Measurements from ENCODE around the gene SAXO2. TPM values are rescaled to one million over a fixed set of nuclear protein-coding genes. Genes with fewer than 3 reads are reported as not detected.
"Not testable (repeated sequence)": the region's sequence is repeated elsewhere in the genome, so short reads cannot be mapped to it uniquely, and the experiment has no call there.

SAXO2 gene
- total RNA-seq, 2 experiments from 2014 or later, result 11.1 to 14.9 TPM

DNA sequence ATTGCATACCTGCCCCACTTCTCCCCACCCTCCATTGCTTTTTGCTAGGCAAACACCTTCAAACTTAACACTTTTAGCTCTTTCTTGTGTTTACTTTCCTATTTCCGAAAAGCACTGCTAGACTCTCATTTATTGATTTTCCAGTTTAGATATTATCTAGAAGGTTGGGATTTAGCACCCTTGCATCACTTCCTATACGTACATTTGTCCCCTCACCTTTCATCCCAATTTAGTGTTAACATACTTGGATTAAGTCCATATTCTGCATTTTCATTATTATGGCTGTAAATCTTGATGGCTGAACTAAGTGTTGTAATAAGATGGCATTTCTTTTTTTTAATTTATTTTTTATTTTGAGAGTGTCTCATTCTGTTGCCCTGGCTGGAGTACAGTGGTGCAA lies 47.2 kb downstream of the SAXO2 start:
- Mint-ChIP-seq H3K27me3 (no peaks in the 10 kb centered on the region), H3K27ac (no peak overlapping the region), H3K36me3 (ENCODE audit: low read depth) (peaks cover 21% of the 10 kb centered on the region), H3K9me3 (no peaks in the 10 kb centered on the region), H3K4me1 (ENCODE audit: low read depth) (peaks cover 7% of the 10 kb centered on the region), H3K4me3 (no peak overlapping the region)
- Histone ChIP-seq H3K4me3 (ENCODE audit: low read length) (no peak overlapping the region), H3K4me1 (ENCODE audit: insufficient read depth, low read length) (peaks cover 7% of the 10 kb centered on the region), H3K27me3 (ENCODE audit: control insufficient read depth in 1 of 2, insufficient read depth in 2 of 2, low read length in 2 of 2) (no peaks in the 10 kb centered on the region), H3K9me3 (ENCODE audit: control insufficient read depth in 1 of 2, insufficient read depth in 1 of 2, low read length in 2 of 2) (no peaks in the 10 kb centered on the region), H3K36me3 (ENCODE audit: insufficient read depth, low read length) (no peaks in the 10 kb centered on the region), H3K27ac (ENCODE audit: low read depth in 1 of 2, low read length in 2 of 2) (no peak overlapping the region)
- intact Hi-C loops (cut with DNase I, micrococcal nuclease), result no loop called here
- DNase-seq (no peak), ATAC-seq (ENCODE audit: poor library complexity) (no peak)
- ChIA-PET POLR2A (no interaction called here), CTCF (no interaction called here)
- TF ChIP-seq, protein P1, sequence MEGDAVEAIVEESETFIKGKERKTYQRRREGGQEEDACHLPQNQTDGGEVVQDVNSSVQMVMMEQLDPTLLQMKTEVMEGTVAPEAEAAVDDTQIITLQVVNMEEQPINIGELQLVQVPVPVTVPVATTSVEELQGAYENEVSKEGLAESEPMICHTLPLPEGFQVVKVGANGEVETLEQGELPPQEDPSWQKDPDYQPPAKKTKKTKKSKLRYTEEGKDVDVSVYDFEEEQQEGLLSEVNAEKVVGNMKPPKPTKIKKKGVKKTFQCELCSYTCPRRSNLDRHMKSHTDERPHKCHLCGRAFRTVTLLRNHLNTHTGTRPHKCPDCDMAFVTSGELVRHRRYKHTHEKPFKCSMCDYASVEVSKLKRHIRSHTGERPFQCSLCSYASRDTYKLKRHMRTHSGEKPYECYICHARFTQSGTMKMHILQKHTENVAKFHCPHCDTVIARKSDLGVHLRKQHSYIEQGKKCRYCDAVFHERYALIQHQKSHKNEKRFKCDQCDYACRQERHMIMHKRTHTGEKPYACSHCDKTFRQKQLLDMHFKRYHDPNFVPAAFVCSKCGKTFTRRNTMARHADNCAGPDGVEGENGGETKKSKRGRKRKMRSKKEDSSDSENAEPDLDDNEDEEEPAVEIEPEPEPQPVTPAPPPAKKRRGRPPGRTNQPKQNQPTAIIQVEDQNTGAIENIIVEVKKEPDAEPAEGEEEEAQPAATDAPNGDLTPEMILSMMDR (IDR thresholded peaks at IDR 0.05), result no peak

DNA sequence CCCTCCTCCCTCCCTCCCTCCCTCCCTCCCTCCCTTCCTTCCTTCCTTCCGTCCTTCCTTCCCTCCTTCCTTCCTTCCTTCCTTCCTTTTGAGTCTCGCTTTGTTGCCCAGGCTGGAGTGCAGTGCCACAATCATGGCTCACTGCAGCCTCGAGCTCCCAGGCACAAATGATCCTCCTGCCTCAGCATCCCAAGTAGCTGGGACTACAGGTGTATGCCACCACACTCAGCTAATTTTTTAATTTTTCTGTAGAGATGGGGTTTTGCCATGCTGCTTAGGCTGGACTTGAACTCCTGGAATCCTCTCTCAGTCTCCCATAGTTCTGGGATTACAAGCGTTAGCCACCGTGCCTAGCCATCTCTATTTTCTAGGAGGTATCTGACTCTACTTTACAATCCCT lies 48.7 kb downstream of the SAXO2 start:
- H3K36me3 Mint-ChIP-seq (ENCODE audit: low read depth), result peaks cover 21% of the 10 kb centered on the region
- H3K27me3 Mint-ChIP-seq; H3K4me1 ChIP-seq (ENCODE audit: insufficient read depth, low read length); H3K4me3 Mint-ChIP-seq; H3K27ac Mint-ChIP-seq; intact Hi-C loops (cut with DNase I, micrococcal nuclease); CTCF ChIA-PET; DNase-seq; H3K9me3 Mint-ChIP-seq; H3K9me3 ChIP-seq (ENCODE audit: control insufficient read depth in 1 of 2, insufficient read depth in 1 of 2, low read length in 2 of 2); H3K4me3 ChIP-seq (ENCODE audit: low read length); H3K4me1 Mint-ChIP-seq (ENCODE audit: low read depth); H3K36me3 ChIP-seq (ENCODE audit: insufficient read depth, low read length); H3K27ac ChIP-seq (ENCODE audit: low read depth in 1 of 2, low read length in 2 of 2); POLR2A ChIA-PET; ATAC-seq (ENCODE audit: poor library complexity); H3K27me3 ChIP-seq (ENCODE audit: control insufficient read depth in 1 of 2, insufficient read depth in 2 of 2, low read length in 2 of 2): not testable (repeated sequence)

DNA sequence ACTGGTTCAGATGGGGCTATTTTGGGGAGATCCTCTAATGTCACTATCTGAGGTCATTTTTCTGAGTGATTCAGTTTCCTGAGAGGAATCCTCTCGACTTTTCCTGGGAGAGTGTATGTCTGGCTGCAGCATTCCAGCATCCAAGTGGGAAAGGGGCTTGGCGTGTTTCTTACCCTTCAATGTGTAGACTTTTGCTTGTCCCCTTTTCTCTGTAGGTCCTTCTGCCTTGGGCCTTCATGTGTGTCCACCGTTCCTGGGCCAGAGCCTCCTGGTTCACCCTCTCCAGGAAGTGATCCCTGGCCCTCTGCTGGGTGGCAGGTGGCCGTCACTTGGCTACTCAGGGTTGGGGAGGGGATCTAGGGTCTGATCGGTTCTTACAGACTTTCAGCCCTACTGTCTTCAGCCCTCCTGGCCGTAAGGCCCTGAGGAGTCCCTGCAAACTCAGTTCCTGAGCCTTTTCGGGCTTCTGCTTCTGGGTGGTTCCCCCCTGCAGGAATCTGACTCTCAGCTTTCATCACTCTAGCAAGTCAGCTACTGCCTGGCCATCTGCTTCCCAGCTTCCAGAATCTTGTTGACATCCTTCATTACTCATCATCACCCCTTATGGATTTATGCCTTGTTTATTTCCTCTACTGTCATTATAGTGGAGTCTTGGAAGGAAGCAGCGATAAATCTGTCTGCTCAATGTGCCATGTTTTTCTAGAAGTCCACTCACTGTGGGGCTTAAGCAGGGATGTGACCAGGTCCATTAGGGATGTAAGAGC lies 50.1 kb downstream of the SAXO2 start:
- H3K27me3 Mint-ChIP-seq, result no peaks in the 10 kb centered on the region
- H3K4me1 Mint-ChIP-seq (ENCODE audit: low read depth), result no peaks in the 10 kb centered on the region
- Histone ChIP-seq H3K9me3 (ENCODE audit: control insufficient read depth in 1 of 2, insufficient read depth in 1 of 2, low read length in 2 of 2) (no peaks in the 10 kb centered on the region), H3K36me3 (ENCODE audit: insufficient read depth, low read length) (no peaks in the 10 kb centered on the region), H3K27me3 (ENCODE audit: control insufficient read depth in 1 of 2, insufficient read depth in 2 of 2, low read length in 2 of 2) (no peaks in the 10 kb centered on the region), H3K4me3 (ENCODE audit: low read length) (no peak overlapping the region), H3K4me1 (ENCODE audit: insufficient read depth, low read length) (no peaks in the 10 kb centered on the region), H3K27ac (ENCODE audit: low read depth in 1 of 2, low read length in 2 of 2) (no peak overlapping the region)
- no peaks in the 10 kb centered on the region for H3K9me3 Mint-ChIP-seq
- ChIA-PET CTCF (no interaction called here), POLR2A (no interaction called here)
- intact Hi-C loops (cut with DNase I, micrococcal nuclease), result no loop called here
- H3K4me3 Mint-ChIP-seq, result no peak overlapping the region
- no peak overlapping the region for H3K27ac Mint-ChIP-seq
- peaks cover 14% of the 10 kb centered on the region for H3K36me3 Mint-ChIP-seq (ENCODE audit: low read depth)
- TF ChIP-seq, protein P1 (IDR thresholded peaks at IDR 0.05), result no peak
- ATAC-seq (ENCODE audit: poor library complexity), result no peak
- DNase-seq, result no peak

DNA sequence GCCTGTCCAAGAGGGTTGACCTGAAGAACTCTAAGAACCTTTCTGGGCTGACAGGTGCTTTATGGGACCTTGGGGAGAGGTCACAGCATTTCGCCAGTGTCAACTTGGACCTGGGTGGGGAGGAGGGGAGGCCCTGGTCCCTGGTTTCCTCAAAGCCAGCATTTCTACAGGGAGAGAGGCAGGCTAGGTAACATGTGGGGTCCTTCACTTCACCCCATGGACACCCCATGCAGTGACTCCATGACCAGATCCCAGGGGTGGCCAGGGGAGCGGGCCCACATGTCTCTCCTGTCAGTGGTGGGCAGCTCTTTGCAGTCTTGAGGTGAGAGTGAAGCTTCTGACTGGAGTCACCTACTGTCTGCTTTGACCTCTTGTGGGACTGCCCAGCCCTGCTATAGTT lies 50.8 kb downstream of the SAXO2 start:
- ChIA-PET CTCF (no interaction called here), POLR2A (no interaction called here)
- no peak for ATAC-seq (ENCODE audit: poor library complexity)
- intact Hi-C loops (cut with DNase I, micrococcal nuclease), result no loop called here
- Histone ChIP-seq H3K27me3 (ENCODE audit: control insufficient read depth in 1 of 2, insufficient read depth in 2 of 2, low read length in 2 of 2) (no peaks in the 10 kb centered on the region), H3K27ac (ENCODE audit: low read depth in 1 of 2, low read length in 2 of 2) (no peak overlapping the region), H3K9me3 (ENCODE audit: control insufficient read depth in 1 of 2, insufficient read depth in 1 of 2, low read length in 2 of 2) (no peaks in the 10 kb centered on the region), H3K4me1 (ENCODE audit: insufficient read depth, low read length) (no peaks in the 10 kb centered on the region), H3K4me3 (ENCODE audit: low read length) (no peak overlapping the region), H3K36me3 (ENCODE audit: insufficient read depth, low read length) (no peaks in the 10 kb centered on the region)
- Mint-ChIP-seq H3K9me3 (no peaks in the 10 kb centered on the region), H3K36me3 (ENCODE audit: low read depth) (peaks cover 14% of the 10 kb centered on the region), H3K4me1 (ENCODE audit: low read depth) (no peaks in the 10 kb centered on the region), H3K27ac (no peak overlapping the region), H3K4me3 (no peak overlapping the region), H3K27me3 (no peaks in the 10 kb centered on the region)
- no peak for DNase-seq
- TF ChIP-seq, protein P1 (IDR thresholded peaks at IDR 0.05), result no peak

DNA sequence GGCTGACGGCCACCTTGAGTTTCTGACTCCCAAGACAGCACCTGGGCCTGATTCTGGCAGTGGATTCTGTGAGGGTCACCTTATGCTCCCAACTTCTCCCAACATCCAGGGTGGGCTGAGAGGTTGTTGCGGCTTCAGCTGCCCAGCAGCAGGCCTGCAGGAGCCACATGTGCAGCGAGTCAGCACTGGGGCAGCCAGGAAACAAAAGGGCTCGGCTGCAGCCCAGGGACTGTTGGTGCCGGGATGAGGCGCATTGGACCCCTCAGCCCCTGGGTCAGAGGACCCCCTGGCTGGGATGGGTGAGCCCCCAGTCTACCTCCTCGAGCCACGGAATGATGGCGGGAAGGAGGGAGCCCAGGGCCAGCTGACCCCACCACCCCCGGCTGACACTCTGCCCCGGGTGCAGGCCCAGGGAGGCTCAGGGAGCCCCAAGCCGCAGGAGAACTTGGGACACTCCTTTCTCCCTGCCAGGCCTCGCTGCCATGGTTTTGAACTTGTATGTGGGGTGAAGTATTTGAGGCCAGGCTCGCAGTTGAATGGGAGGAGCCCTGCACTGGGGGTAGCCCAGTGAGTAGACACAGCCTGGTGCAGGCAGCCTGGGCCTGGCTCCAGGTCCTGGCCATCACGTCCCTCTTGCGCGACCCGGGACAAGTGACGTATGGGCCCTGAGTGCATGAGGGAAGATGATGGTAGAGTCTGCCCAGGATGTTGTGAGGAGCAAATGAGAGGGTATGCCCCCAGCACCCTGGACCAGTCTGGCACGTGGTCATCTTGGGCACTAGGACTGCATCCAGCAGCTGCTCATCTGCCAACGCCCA lies 51.5 kb downstream of the SAXO2 start:
- H3K36me3 ChIP-seq (ENCODE audit: insufficient read depth, low read length); ATAC-seq (ENCODE audit: poor library complexity); H3K9me3 Mint-ChIP-seq; H3K4me1 Mint-ChIP-seq (ENCODE audit: low read depth); DNase-seq; H3K27ac Mint-ChIP-seq; H3K9me3 ChIP-seq (ENCODE audit: control insufficient read depth in 1 of 2, insufficient read depth in 1 of 2, low read length in 2 of 2); CTCF ChIA-PET; intact Hi-C loops (cut with DNase I, micrococcal nuclease); H3K27me3 ChIP-seq (ENCODE audit: control insufficient read depth in 1 of 2, insufficient read depth in 2 of 2, low read length in 2 of 2); H3K4me1 ChIP-seq (ENCODE audit: insufficient read depth, low read length); H3K4me3 ChIP-seq (ENCODE audit: low read length); H3K27ac ChIP-seq (ENCODE audit: low read depth in 1 of 2, low read length in 2 of 2); POLR2A ChIA-PET; H3K4me3 Mint-ChIP-seq; H3K27me3 Mint-ChIP-seq: not testable (repeated sequence)
- H3K36me3 Mint-ChIP-seq (ENCODE audit: low read depth), result peaks cover 14% of the 10 kb centered on the region

Data from CD4-positive, alpha-beta T cell (primary cell).